ENCODE results near the gene DLST.

DNA sequence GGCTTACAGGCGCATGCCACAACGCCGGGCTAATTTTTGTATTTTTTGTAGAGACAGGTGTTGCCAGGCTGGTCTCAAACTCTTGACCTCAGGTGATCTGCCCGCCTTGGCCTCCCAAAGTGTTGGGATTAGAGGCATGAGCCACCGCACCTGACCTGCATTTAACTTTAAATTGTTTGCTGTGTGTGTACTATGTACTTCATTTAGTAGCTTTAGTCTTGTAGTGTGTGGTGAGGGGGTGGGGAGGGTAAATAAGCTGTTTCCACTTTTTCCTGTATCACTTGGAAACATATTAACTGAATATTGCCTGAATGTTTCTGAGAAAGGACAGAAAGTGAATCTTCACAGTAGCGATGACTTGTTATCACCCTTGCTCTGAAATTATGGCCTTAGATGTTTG, 8.5 kb downstream of the DLST start:
- TF ChIP-seq CTCF (IDR thresholded peaks at IDR 0.05; ENCODE audit: low read depth, low read length) (no peak), EZH2phosphoT487 (IDR thresholded peaks at IDR 0.05; ENCODE audit: low read depth) (no peak)
